GM23338 (cell line): ENCODE data around the gene HKDC1. TPM values are rescaled to one million over a fixed set of nuclear protein-coding genes. Genes with fewer than 3 reads are reported as not detected.
"Not testable (repeated sequence)": the region's sequence is repeated elsewhere in the genome, so short reads cannot be mapped to it uniquely, and the experiment has no call there.

ENCODE experiments used
- ATAC-seq: fragments of 200-7000 bp; cut with Tn5 transposase; 3 replicates; pipeline ENCODE4 v1.9.1; 2020
- DNase-seq: peaks from one replicate; pipeline ENCODE4 v3.0.0-alpha.2; 2015; ENCODE audit warnings: low spot score
- H2AFZ ChIP-seq: fragments of 200-600 bp; sonication (generic); 2 replicates; pipeline ENCODE4 v1.8.0; 2016; ENCODE audit warnings: antibody characterized with exemption, mild to moderate bottlenecking, moderate library complexity
- H3F3A ChIP-seq: fragments of 200-600 bp; sonication (generic); replicated peaks from 2 replicates; pipeline ENCODE4 v1.8.0; 2017; ENCODE audit warnings: antibody characterized with exemption, mixed run types, low read depth
- H3K27ac ChIP-seq: fragments of 200-600 bp; sonication (generic); 2 replicates; pipeline ENCODE4 v1.6.1; 2016; ENCODE audit warnings: low read depth
- H3K27me3 ChIP-seq: fragments of 200-600 bp; sonication (generic); 2 replicates; pipeline ENCODE4 v1.8.0; 2016; ENCODE audit warnings: mild to moderate bottlenecking, mixed run types, moderate library complexity; ENCODE audit not compliant: insufficient read depth
- H3K36me3 ChIP-seq: fragments of 200-600 bp; sonication (generic); 2 replicates; pipeline ENCODE4 v1.8.0; 2016; ENCODE audit warnings: mild to moderate bottlenecking; ENCODE audit not compliant: insufficient read depth
- H3K4me1 ChIP-seq: fragments of 200-600 bp; sonication (generic); 2 replicates; pipeline ENCODE4 v1.8.0; 2016; ENCODE audit warnings: mild to moderate bottlenecking, moderate library complexity; ENCODE audit not compliant: insufficient read depth
- H3K4me2 ChIP-seq: fragments of 200-600 bp; sonication (generic); 2 replicates; pipeline ENCODE4 v1.7.1; 2017; ENCODE audit warnings: mixed run types
- H3K4me3 ChIP-seq: fragments of 200-600 bp; sonication (generic); 2 replicates; pipeline ENCODE4 v1.6.1; 2016; ENCODE audit warnings: mixed run types
- H3K79me2 ChIP-seq: fragments of 200-600 bp; sonication (generic); replicated peaks from 2 replicates; pipeline ENCODE4 v1.8.0; 2017; ENCODE audit warnings: mild to moderate bottlenecking; ENCODE audit not compliant: insufficient read depth
- H3K9me2 ChIP-seq: fragments of 200-600 bp; sonication (generic); 2 replicates; pipeline ENCODE4 v1.8.0; 2017; ENCODE audit not compliant: insufficient read depth
- H4K20me1 ChIP-seq: fragments of 200-600 bp; sonication (generic); replicated peaks from 2 replicates; pipeline ENCODE4 v1.8.0; 2017; ENCODE audit warnings: mild to moderate bottlenecking; ENCODE audit not compliant: insufficient read depth
- H3K27ac Mint-ChIP-seq: 2 replicates; pipeline ENCODE4 v1.8.0; 2020; ENCODE audit warnings: inconsistent platforms, mild to moderate bottlenecking, moderate library complexity, mixed read lengths
- H3K27me3 Mint-ChIP-seq: 3 replicates; pipeline ENCODE4 v1.8.0; 2022; ENCODE audit warnings: low read depth, mild to moderate bottlenecking, moderate library complexity, mixed read lengths, inconsistent platforms; ENCODE audit not compliant: insufficient read depth, poor library complexity
- H3K36me3 Mint-ChIP-seq: 3 replicates; pipeline ENCODE4 v1.8.0; 2021; ENCODE audit warnings: low read depth, mild to moderate bottlenecking, inconsistent platforms, moderate library complexity, mixed read lengths
- H3K4me1 Mint-ChIP-seq: 3 replicates; pipeline ENCODE4 v1.8.0; 2020; ENCODE audit warnings: mild to moderate bottlenecking, inconsistent platforms, mixed read lengths
- H3K4me3 Mint-ChIP-seq: 3 replicates; pipeline ENCODE4 v1.8.0; 2021; ENCODE audit warnings: moderate library complexity, mild to moderate bottlenecking, inconsistent platforms, mixed read lengths
- H3K9me3 Mint-ChIP-seq: 3 replicates; pipeline ENCODE4 v1.8.0; 2020; ENCODE audit warnings: moderate library complexity, mild to moderate bottlenecking, inconsistent platforms, mixed read lengths
- CREB1 ChIP-seq: fragments of 250-450 bp; sonication (Bioruptor Pico); IDR thresholded peaks from 2 replicates; pipeline ENCODE4 v1.5.0; 2020; ENCODE audit warnings: low read depth, mild to moderate bottlenecking, moderate library complexity
- ETS1 ChIP-seq: IDR thresholded peaks from 2 replicates; pipeline ENCODE4 v1.6.1; 2016; ENCODE audit warnings: antibody characterized with exemption
- EZH2 ChIP-seq: fragments of 200-600 bp; sonication (generic); IDR thresholded peaks from one replicate; pipeline ENCODE4 v1.8.0; 2017; ENCODE audit warnings: antibody characterized with exemption, mild to moderate bottlenecking, low read depth; ENCODE audit not compliant: unreplicated experiment
- EZH2phosphoT487 ChIP-seq: fragments of 200-600 bp; sonication (generic); IDR thresholded peaks from one replicate; pipeline ENCODE4 v1.8.1; 2018; ENCODE audit warnings: antibody characterized with exemption; ENCODE audit not compliant: unreplicated experiment
- JUNB ChIP-seq: IDR thresholded peaks from one replicate; pipeline ENCODE4 v1.6.1; 2016; ENCODE audit warnings: antibody characterized with exemption; ENCODE audit not compliant: unreplicated experiment
- NANOG ChIP-seq: IDR thresholded peaks from 2 replicates; pipeline ENCODE4 v1.6.1; 2016; ENCODE audit warnings: antibody characterized with exemption, borderline replicate concordance
- POLR2AphosphoS5 ChIP-seq: IDR thresholded peaks from 2 replicates; pipeline ENCODE4 v1.6.1; 2016; ENCODE audit warnings: antibody characterized with exemption, low read depth
- REST ChIP-seq: IDR thresholded peaks from one replicate; pipeline ENCODE4 v1.6.1; 2018; ENCODE audit warnings: antibody characterized with exemption; ENCODE audit not compliant: unreplicated experiment
- STAT1 ChIP-seq: IDR thresholded peaks from one replicate; pipeline ENCODE4 v1.6.1; 2016; ENCODE audit warnings: antibody characterized with exemption; ENCODE audit not compliant: unreplicated experiment
- ZNF114 ChIP-seq: fragments of 250-450 bp; sonication (Bioruptor Pico); IDR thresholded peaks from 2 replicates; pipeline ENCODE4 v1.5.0; 2020; ENCODE audit warnings: mild to moderate bottlenecking, moderate library complexity
- ZNF331 ChIP-seq: fragments of 250-450 bp; sonication (Bioruptor Pico); IDR thresholded peaks from 2 replicates; pipeline ENCODE4 v1.5.0; 2020; ENCODE audit warnings: low read depth, mild to moderate bottlenecking, moderate library complexity
- polyA plus RNA-seq: library from polyadenylated mRNA; unstranded; fragments of >200 nt; fragmentation: Nextera tagmentation; extraction: Ambion mirVana; gene quantifications from 2 replicates; pipeline ENCODE4 v1.2.1, GENCODE V29; 2016
- total RNA-seq: library from RNA; depleted of rRNA; stranded (reverse); fragments of >200 nt; shearing (Covaris generic); gene quantifications from 2 replicates; pipeline ENCODE4 v1.2.3, GENCODE V29; 2014
- TF ChIP-seq, protein P1 (sequence below), 2 experiments: fragments of 200-600 bp in 1 of 2; sonication (generic) in 1 of 2; conservative IDR thresholded peaks; 2 replicates each; pipeline versions ENCODE4 v1.5.1 to v1.6.1; 2016 to 2017; ENCODE audit warnings: antibody characterized with exemption in 2 of 2, low read depth in 2 of 2, mild to moderate bottlenecking in 2 of 2, moderate library complexity in 1 of 2

The HKDC1 gene
- total and polyA plus RNA-seq, 2 experiments from 2014 or later: 0.03 TPM; not detected in 1

GRCh38 chr10:69307434-69307833 lies 87.3 kb downstream of the HKDC1 start (continued):
- TF ChIP-seq REST: no peak
- no peak for TF ChIP-seq NANOG
- no peak for TF ChIP-seq EZH2
- TF ChIP-seq CREB1: no peak
- no peak for TF ChIP-seq ZNF331 (CRISPR knock-in tag)
- TF ChIP-seq, protein P1, sequence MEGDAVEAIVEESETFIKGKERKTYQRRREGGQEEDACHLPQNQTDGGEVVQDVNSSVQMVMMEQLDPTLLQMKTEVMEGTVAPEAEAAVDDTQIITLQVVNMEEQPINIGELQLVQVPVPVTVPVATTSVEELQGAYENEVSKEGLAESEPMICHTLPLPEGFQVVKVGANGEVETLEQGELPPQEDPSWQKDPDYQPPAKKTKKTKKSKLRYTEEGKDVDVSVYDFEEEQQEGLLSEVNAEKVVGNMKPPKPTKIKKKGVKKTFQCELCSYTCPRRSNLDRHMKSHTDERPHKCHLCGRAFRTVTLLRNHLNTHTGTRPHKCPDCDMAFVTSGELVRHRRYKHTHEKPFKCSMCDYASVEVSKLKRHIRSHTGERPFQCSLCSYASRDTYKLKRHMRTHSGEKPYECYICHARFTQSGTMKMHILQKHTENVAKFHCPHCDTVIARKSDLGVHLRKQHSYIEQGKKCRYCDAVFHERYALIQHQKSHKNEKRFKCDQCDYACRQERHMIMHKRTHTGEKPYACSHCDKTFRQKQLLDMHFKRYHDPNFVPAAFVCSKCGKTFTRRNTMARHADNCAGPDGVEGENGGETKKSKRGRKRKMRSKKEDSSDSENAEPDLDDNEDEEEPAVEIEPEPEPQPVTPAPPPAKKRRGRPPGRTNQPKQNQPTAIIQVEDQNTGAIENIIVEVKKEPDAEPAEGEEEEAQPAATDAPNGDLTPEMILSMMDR (conservative IDR thresholded peaks at IDR 0.05; ENCODE audit: low read depth in 2 of 2): no peak
- TF ChIP-seq POLR2AphosphoS5: no peak
- no peak for TF ChIP-seq ETS1
- TF ChIP-seq JUNB: no peak
- no peak for TF ChIP-seq ZNF114 (CRISPR knock-in tag)
- no peak for TF ChIP-seq EZH2phosphoT487
- TF ChIP-seq STAT1: no peak

DNA sequence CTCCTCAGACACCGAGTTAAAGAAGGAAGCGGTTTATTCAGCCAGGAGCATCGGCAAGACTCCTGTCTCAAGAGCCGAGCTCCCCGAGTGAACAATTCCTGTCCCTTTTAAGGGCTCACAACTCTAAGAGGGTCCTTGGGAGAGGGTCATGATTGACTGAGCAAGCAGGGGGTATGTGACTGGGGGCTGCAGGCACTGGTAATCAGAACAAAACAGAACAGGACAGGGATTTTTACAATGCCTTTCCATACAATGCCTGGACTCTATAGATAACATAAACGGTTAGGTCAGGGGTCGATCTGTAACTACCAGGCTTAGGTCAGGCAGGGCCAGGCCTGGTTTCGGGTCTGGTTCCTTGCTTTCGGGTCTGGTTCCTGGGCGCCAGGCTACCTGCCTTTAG lies 88.2 kb downstream of the HKDC1 start:
- not testable (repeated sequence) for H3F3A ChIP-seq, H2AFZ ChIP-seq, H3K4me3 Mint-ChIP-seq, H3K9me3 Mint-ChIP-seq, ATAC-seq, H3K4me2 ChIP-seq, H4K20me1 ChIP-seq, H3K4me3 ChIP-seq, H3K27ac Mint-ChIP-seq, H3K79me2 ChIP-seq, H3K27me3 ChIP-seq, H3K27ac ChIP-seq, H3K9me2 ChIP-seq, H3K27me3 Mint-ChIP-seq, DNase-seq, H3K36me3 Mint-ChIP-seq, H3K36me3 ChIP-seq
- peaks cover 17% of the 10 kb centered on the region for H3K4me1 Mint-ChIP-seq
- H3K4me1 ChIP-seq: peaks cover 31% of the 10 kb centered on the region
